ENCODE data around the gene TTR.

DNA sequence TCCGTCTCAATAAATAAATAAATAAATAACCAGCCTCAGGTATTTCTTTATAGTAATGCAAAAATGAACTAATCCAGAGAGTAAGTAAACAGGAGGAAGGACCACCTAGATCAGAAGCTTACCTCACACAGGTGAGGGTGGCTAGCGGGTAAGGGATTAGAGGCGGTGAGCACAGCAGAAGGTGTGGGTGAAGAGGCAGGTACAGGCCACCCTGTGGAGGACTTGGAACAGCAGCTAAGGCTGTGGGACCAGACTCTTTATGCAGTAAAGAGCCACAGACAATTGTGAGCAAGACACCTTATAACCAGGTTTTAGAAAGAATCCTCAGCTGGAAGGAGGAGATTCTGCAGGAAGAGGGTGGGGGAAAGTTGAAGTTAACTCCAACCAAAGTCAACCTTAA lies 34.2 kb upstream of the TTR start:
- TF ChIP-seq TAF1 (IDR thresholded peaks at IDR 0.05; ENCODE audit: control insufficient read depth, extremely low read depth, insufficient read depth, low read length, severe bottlenecking) (no peak), SP2 (IDR thresholded peaks at IDR 0.05; ENCODE audit: extremely low read depth, low read depth, low read length, poor library complexity, severe bottlenecking) (no peak), CGGBP1 (CRISPR knock-in tag; IDR thresholded peaks at IDR 0.05) (no peak), BRF2 (IDR thresholded peaks at IDR 0.05; ENCODE audit: borderline replicate concordance, insufficient read depth, insufficient read length) (no peak), ZFX (CRISPR knock-in tag; IDR thresholded peaks at IDR 0.05) (no peak), POLR2A (conservative IDR thresholded peaks at IDR 0.05) (no peak), ZNF282 (CRISPR knock-in tag; IDR thresholded peaks at IDR 0.05) (no peak), HMGXB4 (CRISPR knock-in tag; IDR thresholded peaks at IDR 0.05) (no peak), BHLHE40 (IDR thresholded peaks at IDR 0.05; ENCODE audit: low read length) (no peak)
